ENCODE results near the gene LCMT2.
A peak's percentile ranks its signal among the peaks of the same experiment; 100 is the strongest.
"Not testable (repeated sequence)": the region's sequence is repeated elsewhere in the genome, so short reads cannot be mapped to it uniquely, and the experiment has no call there.

LCMT2 gene

GRCh38 chr15:43314171-43314570 is 16.2 kb downstream of the LCMT2 start:
- no peak for DNase-seq (ENCODE audit: low read depth)

DNA sequence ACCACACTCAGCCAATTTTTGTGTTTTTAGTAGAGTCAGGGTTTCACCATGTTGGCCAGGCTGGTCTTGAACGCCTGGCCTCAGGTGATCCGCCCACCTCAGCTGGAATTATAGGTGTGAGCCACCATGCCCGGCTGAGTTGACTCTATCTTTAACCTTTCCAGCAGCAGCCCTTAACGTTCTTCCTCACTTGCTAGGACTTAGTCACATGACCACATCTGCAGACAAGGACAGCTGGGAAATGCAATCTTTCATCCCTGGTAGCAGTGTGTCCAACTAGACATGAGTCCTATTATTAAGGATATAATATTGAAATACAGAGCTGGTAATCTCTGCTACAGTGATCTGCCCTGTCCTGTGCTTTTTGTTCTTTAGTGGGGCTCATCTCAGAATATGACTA is 18.0 kb downstream of the LCMT2 start:
- no peak for DNase-seq (ENCODE audit: low read depth)

DNA sequence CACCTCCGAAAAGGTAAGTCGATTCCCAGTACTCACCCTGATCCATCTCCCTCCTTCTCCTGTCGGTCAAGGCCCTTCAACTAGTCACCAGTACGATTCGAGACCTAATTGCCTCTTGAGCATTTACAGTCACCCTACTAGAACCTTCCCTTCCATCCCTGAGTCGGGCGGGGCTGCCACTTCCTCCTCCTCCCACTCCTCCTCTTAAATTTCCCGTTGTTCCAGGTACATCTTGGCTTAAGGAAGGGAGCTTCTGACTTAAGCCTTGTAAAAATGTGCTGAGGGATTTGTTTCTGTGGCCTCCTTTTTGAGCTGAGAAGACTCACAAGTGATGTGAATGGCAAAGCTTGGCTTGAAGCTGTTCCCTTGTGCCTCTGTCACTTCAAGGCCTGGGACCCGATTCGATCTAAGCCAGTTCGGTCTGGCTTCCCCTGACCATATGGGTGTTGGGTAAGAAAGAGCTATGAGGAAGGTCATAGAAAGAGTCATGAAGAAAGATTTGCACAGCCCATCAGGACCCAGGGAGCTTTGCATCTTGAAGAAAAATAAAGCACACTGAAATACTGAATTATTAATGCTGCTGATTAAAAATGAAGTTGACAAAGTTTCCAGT is 28.1 kb downstream of the LCMT2 start, which contains the start of gene TGM7:
TSS of gene TGM7 (minus strand) at position 51 of the 613 bp plus-strand sequence.
- DNase-seq (ENCODE audit: low read depth) = no peak

- DNase-seq (ENCODE audit: low read depth) = no peak
Observed at GRCh38 chr15:43299884-43300283, 30.5 kb downstream of the LCMT2 start.

DNA sequence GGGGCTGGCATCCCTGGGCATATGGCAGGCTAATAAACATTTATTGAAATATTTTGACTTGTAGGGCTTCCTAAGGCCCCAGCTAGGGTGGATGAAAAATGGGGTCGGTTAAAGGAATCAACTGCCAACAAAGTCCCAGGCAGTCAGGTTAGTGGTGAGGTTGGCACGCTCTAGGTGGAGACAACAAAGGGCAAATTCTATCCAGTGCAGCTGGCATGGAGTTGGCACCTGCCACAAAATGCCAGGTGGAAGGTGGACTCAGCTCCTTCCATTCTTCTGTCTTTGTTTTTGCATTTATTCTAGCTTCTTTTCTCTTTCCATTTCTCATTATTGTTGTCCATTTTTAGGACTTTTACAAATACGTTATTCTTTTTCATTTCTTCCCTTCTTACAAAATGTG is 31.0 kb downstream of the LCMT2 start:
- no peak for DNase-seq (ENCODE audit: low read depth)

GRCh38 chr15:43294091-43294706 is 36.2 kb downstream of the LCMT2 start:
- no peak for DNase-seq (ENCODE audit: low read depth)

DNA sequence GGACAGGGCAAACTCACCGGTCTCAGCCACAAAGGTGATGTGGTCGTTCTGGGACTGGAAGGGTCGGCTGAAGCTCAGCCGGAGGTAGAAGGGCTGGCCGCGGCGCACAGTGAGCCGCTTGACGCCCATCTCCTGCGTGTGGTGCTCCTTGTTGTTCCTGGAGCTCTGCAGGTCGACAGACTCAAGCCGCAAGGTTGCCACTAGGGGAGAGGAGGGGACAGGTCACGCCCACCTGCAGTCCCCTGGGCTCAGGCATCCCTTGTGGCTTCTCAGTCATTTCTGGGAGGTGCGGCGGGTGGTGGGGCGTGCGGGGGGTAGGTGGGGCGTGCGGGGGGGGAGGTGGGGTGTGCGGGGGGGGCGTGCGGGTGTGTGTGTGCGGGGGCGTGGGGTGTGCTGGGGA is 36.9 kb downstream of the LCMT2 start:
- no peak for DNase-seq (ENCODE audit: low read depth)

GRCh38 chr15:43292375-43293078 is 37.8 kb downstream of the LCMT2 start:
- no peak for DNase-seq (ENCODE audit: low read depth)

DNA sequence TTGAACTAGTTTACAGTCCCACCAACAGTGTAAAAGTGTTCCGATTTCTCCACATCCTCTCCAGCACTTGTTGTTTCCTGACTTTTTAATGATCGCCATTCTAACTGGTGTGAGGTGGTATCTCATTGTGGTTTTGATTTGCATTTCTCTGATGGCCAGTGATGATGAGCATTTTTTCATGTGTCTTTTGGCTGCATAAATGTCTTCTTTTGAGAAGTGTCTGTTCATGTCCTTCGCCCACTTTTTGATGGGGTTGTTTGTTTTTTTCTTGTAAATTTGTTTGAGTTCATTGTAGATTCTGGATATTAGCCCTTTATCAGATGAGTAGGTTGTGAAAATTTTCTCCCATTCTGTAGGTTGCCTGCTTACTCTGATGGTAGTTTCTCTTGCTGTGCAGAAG is 40.7 kb downstream of the LCMT2 start:
- not testable (repeated sequence) for DNase-seq (ENCODE audit: low read depth)

GRCh38 chr15:43287254-43287653 is 43.1 kb downstream of the LCMT2 start:
- DNase-seq (ENCODE audit: low read depth) = no peak

- no peak for DNase-seq (ENCODE audit: low read depth)
Observed at GRCh38 chr15:43286074-43286473, 44.3 kb downstream of the LCMT2 start.

DNA sequence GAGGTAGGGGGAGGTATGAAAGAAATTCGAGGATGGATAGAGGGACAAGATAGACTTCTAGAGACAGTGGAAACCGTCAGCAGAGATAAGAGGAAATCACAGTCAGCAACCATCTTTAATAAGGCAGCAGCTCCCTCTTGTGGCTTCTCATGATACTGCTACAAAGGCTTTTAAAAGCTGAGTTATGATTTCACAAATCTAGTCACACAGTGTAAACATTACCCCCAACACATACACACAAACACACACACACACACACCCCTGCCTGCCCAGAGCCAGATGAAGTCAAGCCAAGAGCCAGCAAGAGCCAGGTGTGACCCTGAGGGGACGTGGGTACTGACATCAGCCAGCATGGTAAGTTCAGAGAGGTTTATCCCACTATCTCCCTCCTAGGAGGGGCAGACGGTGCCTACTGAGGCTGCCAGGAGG is 44.8 kb downstream of the LCMT2 start:
- DNase-seq (ENCODE audit: low read depth) = peak; percentile 3

DNA sequence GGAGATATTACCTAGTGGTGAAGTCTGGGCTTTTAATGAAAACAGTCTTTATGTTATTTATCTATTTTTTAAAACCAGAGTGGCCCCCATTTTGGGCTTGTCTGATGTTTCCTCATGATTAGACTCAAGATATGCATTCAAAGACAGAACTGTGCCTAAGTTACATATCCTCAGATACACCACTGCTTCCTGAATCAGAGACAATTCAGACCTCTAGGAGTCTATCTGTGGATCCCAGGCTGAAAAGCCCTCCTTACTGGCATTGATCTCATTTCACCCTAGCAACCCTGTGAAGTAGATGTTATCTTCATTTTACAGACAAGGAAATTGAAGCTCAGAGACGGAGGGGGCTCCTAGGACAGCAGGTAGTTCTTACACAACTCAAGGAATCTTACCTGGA is 46.8 kb downstream of the LCMT2 start:
- DNase-seq (ENCODE audit: low read depth) = no peak

DNA sequence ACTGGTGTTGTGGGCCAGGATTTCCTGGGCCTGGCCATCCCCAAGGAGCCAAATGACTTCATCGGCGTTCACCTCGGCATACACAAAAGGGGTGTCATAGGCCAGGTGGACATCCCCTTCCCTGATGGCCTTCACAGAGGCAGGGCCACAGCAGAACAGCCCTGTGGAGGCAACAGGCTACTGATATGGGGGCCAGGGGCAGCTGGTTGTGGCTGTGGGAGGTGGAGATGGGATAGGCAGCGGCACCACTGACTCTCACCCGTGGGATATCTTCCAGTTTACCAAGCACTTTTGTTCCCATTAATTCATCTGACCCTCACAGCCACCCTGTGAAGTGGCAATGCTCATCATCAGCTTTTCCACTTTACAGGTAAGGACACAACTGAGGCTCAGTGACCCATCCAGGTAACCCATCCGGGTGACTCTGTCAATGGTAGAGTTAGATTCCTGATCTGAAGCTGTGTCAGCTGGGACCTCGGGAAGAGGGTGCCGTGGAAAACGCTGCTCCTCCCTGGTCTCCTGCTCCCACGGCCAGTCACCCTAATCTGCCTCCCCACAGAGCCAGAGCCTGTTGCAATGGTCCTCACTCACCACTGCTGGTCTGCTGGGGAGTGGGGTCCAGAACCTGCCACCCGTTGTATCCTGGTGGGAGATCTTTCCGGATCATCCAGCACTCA is 48.3 kb downstream of the LCMT2 start:
- DNase-seq (ENCODE audit: low read depth) = no peak

GRCh38 chr15:43280996-43281395 is 49.4 kb downstream of the LCMT2 start:
- DNase-seq (ENCODE audit: low read depth) = no peak

DNA sequence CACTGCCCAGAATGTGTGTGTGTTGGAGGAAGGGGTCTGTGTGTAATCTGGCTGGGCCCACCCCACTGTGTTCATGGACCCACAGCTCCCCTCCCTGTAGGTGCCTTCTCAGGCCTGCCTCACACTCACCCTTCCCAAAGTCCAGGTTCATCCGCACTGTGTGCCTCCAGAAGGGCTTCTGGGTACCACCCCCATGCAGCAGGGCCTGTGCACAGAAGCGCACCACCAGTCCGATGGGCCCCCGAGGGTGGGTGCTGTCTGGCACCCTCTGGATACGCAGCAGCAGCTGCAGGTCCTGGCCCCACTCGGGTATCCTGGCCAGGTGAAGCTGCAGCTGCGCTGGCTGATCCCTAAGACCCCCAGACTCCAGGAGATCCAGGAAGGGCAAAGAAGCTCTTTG is 50.9 kb downstream of the LCMT2 start:
- no peak for DNase-seq (ENCODE audit: low read depth)

DNA sequence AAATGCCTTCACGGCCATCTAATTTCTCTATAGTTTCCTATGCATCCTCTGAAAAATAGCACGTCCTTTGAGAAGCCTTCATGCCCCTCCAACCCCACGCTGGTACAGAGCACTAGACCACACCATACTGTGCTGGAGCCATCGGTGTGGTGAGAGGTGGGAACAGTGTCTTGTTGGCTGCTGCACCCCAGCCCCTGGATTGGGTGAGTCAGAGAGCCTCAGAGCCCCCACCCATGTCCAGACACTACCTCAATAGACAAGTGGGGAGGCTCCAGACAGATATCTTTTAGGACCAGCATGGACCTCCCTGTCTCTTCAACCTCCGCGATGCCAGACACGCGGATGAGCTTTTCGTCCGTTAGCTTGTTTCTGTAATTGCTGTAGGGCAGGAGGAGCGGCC is 51.5 kb downstream of the LCMT2 start:
- DNase-seq (ENCODE audit: low read depth) = no peak

GRCh38 chr15:43277901-43278300 is 52.5 kb downstream of the LCMT2 start:
- no peak for DNase-seq (ENCODE audit: low read depth)

DNA sequence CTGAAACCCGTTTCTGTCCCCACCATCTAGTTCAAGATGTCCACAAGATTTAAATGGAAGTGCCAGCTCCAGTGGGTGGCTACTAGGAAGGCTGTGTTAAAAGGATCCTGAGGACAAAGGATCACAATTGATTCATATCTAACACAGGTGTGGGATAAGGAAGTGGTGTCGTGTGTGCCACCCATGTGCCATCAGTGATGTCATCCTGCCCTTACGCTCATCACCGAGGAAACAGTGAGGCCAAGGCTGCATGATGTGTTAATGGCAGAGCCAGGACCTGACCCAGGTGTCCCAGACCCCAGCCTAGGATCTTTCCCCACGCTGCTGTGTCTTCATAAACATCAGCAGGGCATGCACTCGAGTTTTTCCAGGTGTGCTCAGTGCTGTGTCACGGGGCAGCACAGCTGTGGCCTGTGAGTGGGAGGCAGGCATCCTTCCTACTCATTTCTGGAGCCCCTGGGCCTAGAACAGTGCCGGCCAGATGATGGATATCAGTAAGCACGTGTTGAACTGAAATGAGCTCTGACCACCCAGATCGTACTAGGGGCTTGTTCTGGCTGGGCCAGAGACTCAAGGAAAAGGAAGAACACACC is 53.0 kb downstream of the LCMT2 start:
- DNase-seq (ENCODE audit: low read depth) = no peak

- DNase-seq (ENCODE audit: low read depth) = no peak
Observed at GRCh38 chr15:43276563-43277200, 53.7 kb downstream of the LCMT2 start.

DNA sequence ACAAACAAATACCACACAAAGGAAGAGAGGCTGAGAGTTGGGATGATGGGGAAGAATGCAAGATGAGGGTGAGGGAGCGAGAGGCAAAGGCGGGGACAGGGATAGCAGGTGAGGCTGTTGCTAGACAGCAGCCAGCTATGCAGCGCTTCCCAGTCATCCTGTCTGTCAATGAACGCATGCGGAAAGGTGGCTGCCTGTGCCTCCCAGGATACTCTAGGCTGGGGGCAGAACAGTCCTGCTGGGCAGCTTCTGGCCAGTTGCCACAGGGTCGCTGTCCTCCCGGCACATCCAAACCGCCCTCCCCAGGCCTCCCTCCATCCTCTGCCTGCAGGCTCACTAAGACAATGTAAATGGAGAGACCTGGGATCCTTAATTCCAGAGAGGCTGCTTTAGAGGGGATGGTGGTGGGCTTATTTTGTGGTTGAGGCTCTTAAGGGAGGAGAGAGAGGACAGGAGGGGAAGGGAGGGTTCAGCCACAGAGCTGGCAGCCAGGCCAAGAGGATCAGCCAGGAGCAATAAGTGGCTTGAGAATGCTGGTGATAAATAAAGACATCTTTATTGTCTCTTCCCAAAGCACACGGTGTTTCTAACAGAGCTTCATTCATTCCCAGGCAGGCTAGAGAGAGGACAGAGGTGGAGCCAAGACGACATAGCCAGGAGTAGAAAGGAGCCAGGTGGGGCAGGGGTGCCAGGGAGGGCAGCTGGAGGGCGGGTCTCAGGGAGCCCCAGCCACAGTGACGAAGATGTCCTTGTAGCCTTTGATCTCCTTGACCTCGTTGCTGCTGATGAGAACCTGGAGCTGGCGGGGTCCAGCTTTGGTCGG is 54.4 kb downstream of the LCMT2 start:
- DNase-seq (ENCODE audit: low read depth) = no peak
